Fibroblast of lung (primary cell): ENCODE results near the gene ADNP2. TPM values are rescaled to one million over a fixed set of nuclear protein-coding genes. Genes with fewer than 3 reads are reported as not detected.

Source experiments
- DNase-seq, 2 donors: peaks; one replicate each; pipeline versions ENCODE4 v3.0.0 to v3.0.0-alpha.2; 2010; ENCODE audit warnings: low read depth in 2 of 2
- H2AFZ ChIP-seq: 2 replicates; pipeline ENCODE4 v1.5.1; 2012; ENCODE audit warnings: low read length, control low read depth, inconsistent platforms
- H3K27ac ChIP-seq: 2 replicates; pipeline ENCODE4 v1.5.1; 2011; ENCODE audit warnings: low read length, control low read depth; ENCODE audit not compliant: insufficient read depth
- H3K27me3 ChIP-seq: 2 replicates; pipeline ENCODE4 v1.5.1; 2011; ENCODE audit warnings: mild to moderate bottlenecking, low read length; ENCODE audit not compliant: control insufficient read depth, insufficient read depth
- H3K36me3 ChIP-seq: 2 replicates; pipeline ENCODE4 v1.5.1; 2011; ENCODE audit warnings: low read length; ENCODE audit not compliant: control insufficient read depth, insufficient read depth
- H3K4me1 ChIP-seq: 2 replicates; pipeline ENCODE4 v1.5.1; 2011; ENCODE audit warnings: low read length; ENCODE audit not compliant: control insufficient read depth, insufficient read depth; ENCODE audit errors: extremely low read depth
- H3K4me2 ChIP-seq: 2 replicates; pipeline ENCODE4 v1.5.1; 2011; ENCODE audit warnings: low read length, control low read depth; ENCODE audit not compliant: insufficient read depth; ENCODE audit errors: extremely low read depth
- H3K4me3 ChIP-seq, 4 experiments: fragments of 200-600 bp in 1 of 4; sonication (generic) in 1 of 4; replicated peaks in 1 of 4; 2 replicates each; pipeline ENCODE4 v1.5.1; 2011 to 2016; ENCODE audit warnings: low read length in 4 of 4, low read depth in 3 of 4, mild to moderate bottlenecking in 3 of 4, control low read depth in 2 of 4, inconsistent platforms in 1 of 4, mixed read lengths in 1 of 4; ENCODE audit not compliant: insufficient read depth in 1 of 4; ENCODE audit errors: control extremely low read depth in 1 of 4
- H3K79me2 ChIP-seq: 2 replicates; pipeline ENCODE4 v1.5.1; 2012; ENCODE audit warnings: mild to moderate bottlenecking, low read length, inconsistent platforms; ENCODE audit not compliant: control insufficient read depth, insufficient read depth
- H3K9ac ChIP-seq: 2 replicates; pipeline ENCODE4 v1.5.1; 2011; ENCODE audit warnings: mild to moderate bottlenecking, low read length, control low read depth; ENCODE audit not compliant: insufficient read depth
- H3K9me3 ChIP-seq: 2 replicates; pipeline ENCODE4 v1.5.1; 2012; ENCODE audit warnings: low read depth, low read length; ENCODE audit not compliant: control insufficient read depth, insufficient read depth
- H4K20me1 ChIP-seq: 2 replicates; pipeline ENCODE4 v1.5.1; 2011; ENCODE audit warnings: low read length; ENCODE audit not compliant: control insufficient read depth, insufficient read depth; ENCODE audit errors: extremely low read depth
- EZH2 ChIP-seq: IDR thresholded peaks from 2 replicates; pipeline ENCODE4 v1.5.1; 2012; ENCODE audit warnings: low read length, control low read depth, mild to moderate bottlenecking; ENCODE audit errors: missing control alignments
- polyA plus RNA-seq, 2 donors: library from polyadenylated mRNA; depleted of rRNA in 1 of 2; stranded (reverse) in 1 of 2; unstranded in 1 of 2; fragments of >200 nt; gene quantifications; 2 replicates each; pipeline ENCODE4 v1.2.1, GENCODE V29; 2011 to 2012; ENCODE audit warnings: missing spikeins in 1 of 2
- total RNA-seq: library from RNA; depleted of rRNA; stranded (reverse); fragments of >200 nt; gene quantifications from 2 replicates; pipeline ENCODE4 v1.2.1, GENCODE V29; 2014
- TF ChIP-seq, protein P1 (sequence below), 2 donors: IDR thresholded peaks in 1 of 2; conservative IDR thresholded peaks in 1 of 2; 1 replicate in 1 of 2; 2 replicates in 1 of 2; pipeline ENCODE4 v1.5.1; 2011 to 2012; ENCODE audit warnings: low read length in 2 of 2, control low read depth in 1 of 2, inconsistent platforms in 1 of 2, low read depth in 1 of 2, mild to moderate bottlenecking in 1 of 2

ADNP2 gene
- total and polyA plus RNA-seq, 2 donors (not counting 1 experiment from before 2014, with no cell fraction given) = 9.4 to 17.3 TPM

DNA sequence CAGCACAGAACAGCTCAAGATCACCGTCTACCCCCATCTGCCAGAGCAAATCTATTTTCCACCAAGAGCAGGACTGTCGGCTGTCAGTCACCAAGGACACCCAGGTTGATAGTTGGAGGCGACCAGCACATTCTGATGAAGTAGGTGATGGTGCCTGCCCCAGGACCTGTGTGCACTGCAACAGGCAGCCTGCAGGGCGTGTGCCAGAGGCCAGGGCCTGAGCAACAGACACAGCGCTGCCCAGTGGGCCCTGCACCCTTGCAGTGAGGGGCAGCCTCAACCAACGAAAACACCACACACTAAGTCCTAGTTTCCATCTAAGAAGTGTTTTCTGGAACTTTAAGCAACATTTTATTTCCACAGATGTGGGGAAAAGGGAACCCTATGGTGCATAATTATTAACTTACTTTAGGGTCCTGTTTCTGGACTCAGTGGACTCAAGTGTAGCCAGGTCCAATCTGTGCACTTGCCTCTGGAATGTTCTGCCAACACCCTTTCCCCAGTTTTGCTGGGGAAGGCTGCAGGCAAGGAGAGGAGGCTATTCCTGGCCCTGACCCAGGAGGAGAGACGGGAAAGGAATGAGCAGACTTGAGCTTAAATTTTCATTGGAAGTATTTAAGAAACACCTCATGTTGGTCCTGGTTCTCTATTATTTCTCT is 61.5 kb downstream of the ADNP2 start:
- H2AFZ ChIP-seq = no peak overlapping the region
- DNase-seq = no peak
- H3K27me3 ChIP-seq = no peaks in the 10 kb centered on the region
- H3K9me3 ChIP-seq = no peaks in the 10 kb centered on the region
- no peaks in the 10 kb centered on the region for H3K79me2 ChIP-seq
- TF ChIP-seq, protein P1, sequence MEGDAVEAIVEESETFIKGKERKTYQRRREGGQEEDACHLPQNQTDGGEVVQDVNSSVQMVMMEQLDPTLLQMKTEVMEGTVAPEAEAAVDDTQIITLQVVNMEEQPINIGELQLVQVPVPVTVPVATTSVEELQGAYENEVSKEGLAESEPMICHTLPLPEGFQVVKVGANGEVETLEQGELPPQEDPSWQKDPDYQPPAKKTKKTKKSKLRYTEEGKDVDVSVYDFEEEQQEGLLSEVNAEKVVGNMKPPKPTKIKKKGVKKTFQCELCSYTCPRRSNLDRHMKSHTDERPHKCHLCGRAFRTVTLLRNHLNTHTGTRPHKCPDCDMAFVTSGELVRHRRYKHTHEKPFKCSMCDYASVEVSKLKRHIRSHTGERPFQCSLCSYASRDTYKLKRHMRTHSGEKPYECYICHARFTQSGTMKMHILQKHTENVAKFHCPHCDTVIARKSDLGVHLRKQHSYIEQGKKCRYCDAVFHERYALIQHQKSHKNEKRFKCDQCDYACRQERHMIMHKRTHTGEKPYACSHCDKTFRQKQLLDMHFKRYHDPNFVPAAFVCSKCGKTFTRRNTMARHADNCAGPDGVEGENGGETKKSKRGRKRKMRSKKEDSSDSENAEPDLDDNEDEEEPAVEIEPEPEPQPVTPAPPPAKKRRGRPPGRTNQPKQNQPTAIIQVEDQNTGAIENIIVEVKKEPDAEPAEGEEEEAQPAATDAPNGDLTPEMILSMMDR (conservative IDR thresholded peaks at IDR 0.05 in 1 of 2, IDR thresholded peaks at IDR 0.05 in 1 of 2; ENCODE audit: low read depth in 1 of 2, low read length in 2 of 2) = no peak
- TF ChIP-seq EZH2 = no peak
- no peaks in the 10 kb centered on the region for H3K36me3 ChIP-seq
- H3K27ac ChIP-seq = no peak overlapping the region
- no peaks in the 10 kb centered on the region for H4K20me1 ChIP-seq
- no peak overlapping the region for H3K9ac ChIP-seq
- no peaks in the 10 kb centered on the region for H3K4me1 ChIP-seq
- peak overlapping the region in 1 of 4 experiments; percentile 50 for H3K4me3 ChIP-seq
- no peak overlapping the region for H3K4me2 ChIP-seq

DNA sequence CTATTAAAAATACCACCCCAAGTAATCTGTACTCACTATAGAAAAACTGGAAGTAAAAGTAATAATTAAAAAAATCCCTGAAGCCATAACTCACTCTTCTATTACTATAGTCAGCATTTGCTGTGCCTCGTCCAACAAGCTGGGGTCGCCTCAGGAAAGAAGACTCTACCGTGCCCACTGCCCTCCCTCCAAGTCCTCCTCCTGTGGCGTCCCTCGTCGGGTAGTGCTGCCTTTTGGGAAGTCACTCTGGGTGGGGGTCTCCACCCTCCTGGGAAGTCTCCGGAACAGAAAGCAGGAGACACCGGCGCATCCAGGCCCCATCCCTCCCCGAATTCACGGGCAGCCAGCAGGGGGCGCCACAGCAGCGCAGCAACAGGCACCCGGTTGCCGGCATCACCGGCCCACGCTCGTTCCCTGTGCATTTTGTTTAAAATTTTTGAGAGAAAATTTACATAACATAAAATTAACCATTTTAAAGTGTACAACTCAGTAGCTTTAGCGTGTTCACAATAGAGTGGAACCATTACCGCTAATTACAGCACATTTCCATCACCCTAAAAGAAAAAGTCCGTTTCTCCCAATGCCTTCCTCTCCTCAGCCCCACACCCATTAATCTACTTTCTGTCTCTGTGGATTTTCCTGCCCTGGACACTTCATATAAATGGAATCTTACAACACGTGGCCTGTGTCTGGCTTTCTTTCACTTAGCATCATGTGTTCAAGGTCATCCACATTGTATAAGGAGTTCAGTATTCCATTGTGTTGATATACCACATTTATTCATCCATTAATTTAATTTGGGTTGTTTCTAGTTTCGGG is 62.2 kb downstream of the ADNP2 start:
- no peaks in the 10 kb centered on the region for H3K27me3 ChIP-seq
- H3K4me3 ChIP-seq = peak overlapping the region in 2 of 4 experiments; percentile 32 to 50
- H3K9ac ChIP-seq = no peak overlapping the region

DNA sequence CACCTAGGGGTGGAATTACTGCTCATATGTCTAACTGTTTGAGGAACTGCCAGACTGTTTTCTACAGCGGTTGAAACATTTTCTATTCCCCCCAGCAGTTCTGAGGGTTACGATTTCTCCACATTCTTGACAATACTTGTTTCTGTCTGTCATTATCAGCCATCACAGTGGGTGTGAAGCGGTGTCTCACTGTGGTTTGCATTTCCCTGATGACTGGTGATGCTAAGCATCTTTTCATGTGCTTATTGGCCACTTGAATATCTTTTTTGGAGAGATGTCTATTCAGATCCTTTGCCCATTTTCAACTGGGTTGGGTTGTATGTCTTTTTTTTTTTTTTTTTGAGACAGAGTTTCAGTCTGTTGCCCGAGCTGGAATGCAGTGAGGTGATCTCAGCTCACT is 63.0 kb downstream of the ADNP2 start:
- peak in 1 of 2 donors; percentile 60 for DNase-seq
- Histone ChIP-seq H2AFZ (no peak overlapping the region), H3K4me1 (no peaks in the 10 kb centered on the region), H3K27ac (no peak overlapping the region), H4K20me1 (no peaks in the 10 kb centered on the region), H3K36me3 (no peaks in the 10 kb centered on the region), H3K9ac (no peak overlapping the region), H3K27me3 (peaks cover 2% of the 10 kb centered on the region), H3K9me3 (no peaks in the 10 kb centered on the region), H3K4me3 (no peak overlapping the region), H3K79me2 (no peaks in the 10 kb centered on the region), H3K4me2 (no peak overlapping the region)
- no peak for TF ChIP-seq EZH2
- TF ChIP-seq, protein P1 (conservative IDR thresholded peaks at IDR 0.05 in 1 of 2, IDR thresholded peaks at IDR 0.05 in 1 of 2; ENCODE audit: low read depth in 1 of 2, low read length in 2 of 2) = no peak

More for the DNA sequence above, 62.2 kb downstream of the ADNP2 start:
- peak overlapping the region; percentile 44 for H3K4me2 ChIP-seq
- H3K9me3 ChIP-seq = no peaks in the 10 kb centered on the region
- DNase-seq = peak; percentile 53 to 83
- no peaks in the 10 kb centered on the region for H3K4me1 ChIP-seq
- no peaks in the 10 kb centered on the region for H3K79me2 ChIP-seq
- H2AFZ ChIP-seq = peak overlapping the region; percentile 18
- H3K27ac ChIP-seq = no peak overlapping the region
- TF ChIP-seq, protein P1 (conservative IDR thresholded peaks at IDR 0.05 in 1 of 2, IDR thresholded peaks at IDR 0.05 in 1 of 2; ENCODE audit: low read depth in 1 of 2, low read length in 2 of 2) = peak; percentile 83
- no peak for TF ChIP-seq EZH2
- no peaks in the 10 kb centered on the region for H4K20me1 ChIP-seq
- H3K36me3 ChIP-seq = no peaks in the 10 kb centered on the region
